ENCODE data around the gene CDS2. TPM values are rescaled to one million over a fixed set of nuclear protein-coding genes. Genes with fewer than 3 reads are reported as not detected.
A peak's percentile ranks its signal among the peaks of the same experiment; 100 is the strongest.

The CDS2 gene
- total and polyA plus RNA-seq, 2 of the 13 experiments (the other 11 are each of a cell fraction or from before 2014, with no cell fraction given) = 81.3 to 153 TPM

- TF ChIP-seq ZHX2 (IDR thresholded peaks at IDR 0.05; ENCODE audit: low read depth) (0 out of 2 replicates have a peak, but pooled peaks have one; percentile 20), ZHX2 (CRISPR knock-in tag; IDR thresholded peaks at IDR 0.05; ENCODE audit: borderline replicate concordance) (no peak), RFXANK (CRISPR knock-in tag; IDR thresholded peaks at IDR 0.05) (no peak), ZSCAN21 (CRISPR knock-in tag; IDR thresholded peaks at IDR 0.05; ENCODE audit: borderline replicate concordance) (no peak), ESRRA (CRISPR knock-in tag; IDR thresholded peaks at IDR 0.05; ENCODE audit: low read depth) (no peak), SOX13 (IDR thresholded peaks at IDR 0.05) (no peak), SOX13 (CRISPR knock-in tag; conservative IDR thresholded peaks at IDR 0.05 in 1 of 2, IDR thresholded peaks at IDR 0.05 in 1 of 2) (0 out of 4 replicates have a peak, but pooled peaks of 1 of the 2 experiments have one; percentile 4), ASH2L (IDR thresholded peaks at IDR 0.05; ENCODE audit: insufficient read length, low read depth, low read length) (peak; percentile 31), SNAI1 (CRISPR knock-in tag; IDR thresholded peaks at IDR 0.05; ENCODE audit: borderline replicate concordance) (0 out of 2 replicates have a peak, but pooled peaks have one; percentile 53), KDM2A (CRISPR knock-in tag; IDR thresholded peaks at IDR 0.05; ENCODE audit: borderline replicate concordance, low read depth) (no peak), ZNF234 (CRISPR knock-in tag; conservative IDR thresholded peaks at IDR 0.05) (no peak), GZF1 (CRISPR knock-in tag; IDR thresholded peaks at IDR 0.05) (no peak), MYC (CRISPR knock-in tag; IDR thresholded peaks at IDR 0.05; ENCODE audit: borderline replicate concordance) (no peak), ZMYM2 (CRISPR knock-in tag; IDR thresholded peaks at IDR 0.05) (0 out of 2 replicates have a peak, but pooled peaks have one; percentile 32), SOX5 (CRISPR knock-in tag; IDR thresholded peaks at IDR 0.05; ENCODE audit: borderline replicate concordance) (peak; percentile 29; the same call in 1 of the 2 replicates), EP300 (IDR thresholded peaks at IDR 0.05; ENCODE audit: low read depth in 2 of 2, low read length in 2 of 2) (peak in 1 of 2 experiments; percentile 24; a peak in 1 of 4 replicates), EP300 (CRISPR knock-in tag; IDR thresholded peaks at IDR 0.05; ENCODE audit: borderline replicate concordance) (no peak), ZNF225 (CRISPR knock-in tag; IDR thresholded peaks at IDR 0.05) (no peak), ZNF564 (CRISPR knock-in tag; IDR thresholded peaks at IDR 0.05) (no peak), RXRB (CRISPR knock-in tag; IDR thresholded peaks at IDR 0.05; ENCODE audit: borderline replicate concordance) (0 out of 2 replicates have a peak, but pooled peaks have one; percentile 14)
Observed at GRCh38 chr20:5145365-5146098, 18.7 kb downstream of the CDS2 start (continued).

All from HepG2 (cell line).